DMS 273 (cell line): ENCODE measurements around the gene CXCL10.
A peak's percentile ranks its signal among the peaks of the same experiment; 100 is the strongest.

Source experiments
- DNase-seq: peaks from one replicate; lab custom pipeline; 2025; ENCODE audit not compliant: unreplicated experiment; lab: John Stamatoyannopoulos, UW

CXCL10 gene

GRCh38 chr4:75997081-75997480, 26.2 kb downstream of the CXCL10 start:
- DNase-seq, result no peak

GRCh38 chr4:75995727-75996126, 27.6 kb downstream of the CXCL10 start:
- DNase-seq, result peak; percentile 74

- DNase-seq, result no peak
Observed at GRCh38 chr4:75992462-75992861, 30.8 kb downstream of the CXCL10 start.

- peak; percentile 44 for DNase-seq
Observed at GRCh38 chr4:75989846-75990528, 33.3 kb downstream of the CXCL10 start.

GRCh38 chr4:75985116-75985515, 38.2 kb downstream of the CXCL10 start:
- no peak for DNase-seq

GRCh38 chr4:75980576-75980975, 42.7 kb downstream of the CXCL10 start:
- no peak for DNase-seq

- no peak for DNase-seq
Observed at GRCh38 chr4:75976177-75976576, 47.1 kb downstream of the CXCL10 start.

- no peak for DNase-seq
Observed at GRCh38 chr4:75973766-75974165, 49.5 kb downstream of the CXCL10 start.
